K562 (cell line): Measurements from ENCODE around the gene KBTBD13. TPM values are rescaled to one million over a fixed set of nuclear protein-coding genes. Genes with fewer than 3 reads are reported as not detected.

Experiments used
- BHLHE40 ChIP-seq: IDR thresholded peaks from 2 replicates; pipeline ENCODE4 v1.6.1; 2011; ENCODE audit warnings: low read length, improper control_type of control experiment
- CEBPZ ChIP-seq: fragments of 150-350 bp; IDR thresholded peaks from 2 replicates; pipeline ENCODE4 v1.6.1; 2014; ENCODE audit warnings: low read depth, mild to moderate bottlenecking, low read length, borderline replicate concordance
- HEY1 ChIP-seq: fragments of 250-450 bp; sonication (Bioruptor Pico); IDR thresholded peaks from 2 replicates; pipeline ENCODE4 v1.5.0; 2020; ENCODE audit warnings: mild to moderate bottlenecking, moderate library complexity, borderline replicate concordance
- KAT2B ChIP-seq: IDR thresholded peaks from one replicate; pipeline ENCODE4 v1.6.1; 2012; ENCODE audit warnings: low read depth, mild to moderate bottlenecking, control low read depth, inconsistent platforms, low read length, moderate library complexity
- MYC ChIP-seq, 2 experiments: fragments of 250-450 bp in 1 of 2; sonication (Bioruptor Pico) in 1 of 2; IDR thresholded peaks; 2 replicates each; pipeline versions ENCODE4 v1.5.1 to v1.6.1; 2012 to 2021; ENCODE audit warnings: low read depth in 2 of 2, borderline replicate concordance in 1 of 2, improper control_type of control experiment in 1 of 2, low read length in 1 of 2, mild to moderate bottlenecking in 1 of 2, moderate library complexity in 1 of 2
- NFIC ChIP-seq: fragments of 450-650 bp; IDR thresholded peaks from 2 replicates; pipeline ENCODE4 v1.6.1; 2017; ENCODE audit warnings: mild to moderate bottlenecking, inconsistent platforms
- RAD21 ChIP-seq, 2 experiments: fragments of 250-450 bp in 1 of 2; fragments of 450-650 bp in 1 of 2; sonication (Bioruptor Pico) in 1 of 2; formaldehyde crosslinking in 1 of 2; IDR thresholded peaks in 1 of 2; conservative IDR thresholded peaks in 1 of 2; 2 replicates each; pipeline versions ENCODE4 v1.4.0 to v1.8.0; 2020 to 2022; ENCODE audit warnings: mild to moderate bottlenecking in 2 of 2, moderate library complexity in 1 of 2
- REST ChIP-seq, 2 experiments: fragments of 450-650 bp; formaldehyde crosslinking in 1 of 2; IDR thresholded peaks; 2 replicates each; pipeline versions ENCODE4 v1.4.0 to v1.6.1; 2014 to 2020; ENCODE audit warnings: mild to moderate bottlenecking in 2 of 2, borderline replicate concordance in 1 of 2, low read depth in 1 of 2
- TCF7L2 ChIP-seq: fragments of 150-350 bp; IDR thresholded peaks from 2 replicates; pipeline ENCODE4 v1.6.1; 2016; ENCODE audit warnings: low read depth, mild to moderate bottlenecking, low read length, moderate library complexity
- ZNF431 ChIP-seq: sonication (generic); formaldehyde crosslinking; IDR thresholded peaks from 2 replicates; pipeline ENCODE4 v1.8.0; 2022; ENCODE audit warnings: mild to moderate bottlenecking, missing genetic modification reagents
- polyA plus RNA-seq, 8 experiments: library from polyadenylated mRNA; depleted of rRNA in 4 of 8; stranded (reverse) in 5 of 8; unstranded in 3 of 8; fragments of >200 nt; fragmentation: Nextera tagmentation in 2 of 8; fragmentation: Illumina TruSeq in 1 of 8; extraction: Ambion mirVana in 2 of 8; extraction: Trizol in 1 of 8; gene quantifications; 2 replicates each; pipeline versions ENCODE4 v1.2.1 to v1.2.3, GENCODE V29; 2011 to 2014; ENCODE audit warnings: inconsistent platforms in 1 of 8, missing spikeins in 1 of 8
- total RNA-seq, 7 experiments: library from RNA; depleted of rRNA in 6 of 7; stranded (reverse); fragments of >200 nt in 6 of 7; fragmentation: Illumina TruSeq in 2 of 7; extraction: Trizol in 2 of 7; gene quantifications; 2 replicates each; pipeline versions ENCODE4 v1.2.1 to v1.2.3, GENCODE V29; 2011 to 2021; ENCODE audit warnings: low replicate concordance in 1 of 7
- TF ChIP-seq, protein P1 (sequence below): sonication (generic); formaldehyde crosslinking; IDR thresholded peaks from 2 replicates; pipeline ENCODE4 v1.9.0; 2022; ENCODE audit warnings: mild to moderate bottlenecking, missing genetic modification reagents
- TF ChIP-seq, protein P2 (sequence below): sonication (generic); formaldehyde crosslinking; IDR thresholded peaks from 2 replicates; pipeline ENCODE4 v1.5.0; 2020; ENCODE audit warnings: missing genetic modification reagents

Gene KBTBD13
- total and polyA plus RNA-seq, 9 of the 15 experiments (the other 6 are each of a cell fraction or from before 2014, with no cell fraction given), result 0.07 to 0.13 (median 0.10) TPM; not detected in 3

- peak; percentile 79 for TF ChIP-seq BHLHE40
- TF ChIP-seq, protein P1, sequence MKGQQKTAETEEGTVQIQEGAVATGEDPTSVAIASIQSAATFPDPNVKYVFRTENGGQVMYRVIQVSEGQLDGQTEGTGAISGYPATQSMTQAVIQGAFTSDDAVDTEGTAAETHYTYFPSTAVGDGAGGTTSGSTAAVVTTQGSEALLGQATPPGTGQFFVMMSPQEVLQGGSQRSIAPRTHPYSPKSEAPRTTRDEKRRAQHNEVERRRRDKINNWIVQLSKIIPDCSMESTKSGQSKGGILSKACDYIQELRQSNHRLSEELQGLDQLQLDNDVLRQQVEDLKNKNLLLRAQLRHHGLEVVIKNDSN (CRISPR knock-in tag), result peak; percentile 53; the same call in 1 of the 2 replicates
- 0 out of 2 replicates have a peak, but pooled peaks have one; percentile 15 for TF ChIP-seq MYC (IDR thresholded peaks at IDR 0.05; ENCODE audit: low read depth, low read length)
- no peak for TF ChIP-seq MYC (CRISPR knock-in tag; IDR thresholded peaks at IDR 0.05; ENCODE audit: borderline replicate concordance, low read depth)
- peak; percentile 32; the same call in 1 of the 2 replicates for TF ChIP-seq NFIC
- TF ChIP-seq, protein P2, sequence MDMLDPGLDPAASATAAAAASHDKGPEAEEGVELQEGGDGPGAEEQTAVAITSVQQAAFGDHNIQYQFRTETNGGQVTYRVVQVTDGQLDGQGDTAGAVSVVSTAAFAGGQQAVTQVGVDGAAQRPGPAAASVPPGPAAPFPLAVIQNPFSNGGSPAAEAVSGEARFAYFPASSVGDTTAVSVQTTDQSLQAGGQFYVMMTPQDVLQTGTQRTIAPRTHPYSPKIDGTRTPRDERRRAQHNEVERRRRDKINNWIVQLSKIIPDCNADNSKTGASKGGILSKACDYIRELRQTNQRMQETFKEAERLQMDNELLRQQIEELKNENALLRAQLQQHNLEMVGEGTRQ (CRISPR knock-in tag), result peak; percentile 75
- no peak for TF ChIP-seq ZNF431 (CRISPR knock-in tag)
- TF ChIP-seq HEY1 (CRISPR knock-in tag), result no peak
- TF ChIP-seq RAD21 (CRISPR knock-in tag; conservative IDR thresholded peaks at IDR 0.05 in 1 of 2, IDR thresholded peaks at IDR 0.05 in 1 of 2), result peak in 1 of 2 experiments; percentile 70; a peak in 3 of 4 replicates
- TF ChIP-seq CEBPZ, result no peak
- TF ChIP-seq TCF7L2, result no peak
- peak; percentile 47; the same call in 1 of the 2 replicates for TF ChIP-seq REST (IDR thresholded peaks at IDR 0.05; ENCODE audit: borderline replicate concordance)
- TF ChIP-seq REST (CRISPR knock-in tag; IDR thresholded peaks at IDR 0.05; ENCODE audit: low read depth), result no peak
- TF ChIP-seq KAT2B, result no peak
These were observed 42.8 kb upstream of the KBTBD13 start (continued) for GRCh38 chr15:65033659-65034269.
